PFSK-1 (cell line): ENCODE data around the gene MYOG.

Experiments
- POLR2AphosphoS5 ChIP-seq: IDR thresholded peaks from 2 replicates; pipeline ENCODE4 v1.6.1; 2012; ENCODE audit warnings: low read depth, mild to moderate bottlenecking, control low read depth, low read length, moderate library complexity
- REST ChIP-seq, 2 experiments: IDR thresholded peaks; 2 replicates each; pipeline versions ENCODE4 v1.6.1 to v1.8.0; 2011 to 2012; ENCODE audit warnings: low read depth in 2 of 2, low read length in 2 of 2, control low read depth in 1 of 2, inconsistent platforms in 1 of 2, mild to moderate bottlenecking in 1 of 2, moderate library complexity in 1 of 2; ENCODE audit not compliant: insufficient read depth in 1 of 2
- SIN3A ChIP-seq: IDR thresholded peaks from 2 replicates; pipeline ENCODE4 v1.6.1; 2012; ENCODE audit warnings: mild to moderate bottlenecking, low read length, moderate library complexity, borderline replicate concordance; ENCODE audit not compliant: insufficient read depth
- TAF1 ChIP-seq: IDR thresholded peaks from 2 replicates; pipeline ENCODE4 v1.6.1; 2012; ENCODE audit warnings: low read length, control low read depth, borderline replicate concordance; ENCODE audit not compliant: insufficient read depth

DNA sequence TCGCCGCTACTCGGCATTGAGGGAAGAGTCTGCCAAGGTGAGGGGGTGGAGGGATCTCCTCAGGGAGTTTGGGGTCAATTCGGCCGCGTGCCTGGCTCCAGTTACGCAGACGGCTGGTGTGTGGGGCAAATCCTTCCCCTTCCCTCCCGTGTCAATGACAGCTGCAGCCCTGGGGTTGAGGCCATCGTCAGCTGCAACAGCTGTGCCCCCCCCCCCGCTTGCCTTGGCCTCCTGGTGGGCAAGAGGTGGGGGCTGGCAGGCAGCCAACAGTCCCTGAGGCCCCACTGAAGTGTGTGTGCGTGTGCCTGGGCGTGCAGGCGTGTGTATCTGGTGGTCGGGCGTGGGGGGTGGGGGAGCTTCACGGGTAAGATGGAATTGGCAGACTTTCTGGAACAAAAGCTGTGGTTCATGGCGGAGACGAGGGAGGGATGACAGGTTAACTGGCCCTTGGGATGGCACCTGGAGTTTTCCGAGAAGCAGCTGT lies 33.9 kb downstream of the MYOG start:
- no peak for TF ChIP-seq POLR2AphosphoS5
- no peak for TF ChIP-seq TAF1
- no peak for TF ChIP-seq SIN3A
- TF ChIP-seq REST (IDR thresholded peaks at IDR 0.05; ENCODE audit: insufficient read depth in 1 of 2, low read depth in 2 of 2, low read length in 2 of 2) = no peak
